Measurements from ENCODE around the gene IBA57.

DNA sequence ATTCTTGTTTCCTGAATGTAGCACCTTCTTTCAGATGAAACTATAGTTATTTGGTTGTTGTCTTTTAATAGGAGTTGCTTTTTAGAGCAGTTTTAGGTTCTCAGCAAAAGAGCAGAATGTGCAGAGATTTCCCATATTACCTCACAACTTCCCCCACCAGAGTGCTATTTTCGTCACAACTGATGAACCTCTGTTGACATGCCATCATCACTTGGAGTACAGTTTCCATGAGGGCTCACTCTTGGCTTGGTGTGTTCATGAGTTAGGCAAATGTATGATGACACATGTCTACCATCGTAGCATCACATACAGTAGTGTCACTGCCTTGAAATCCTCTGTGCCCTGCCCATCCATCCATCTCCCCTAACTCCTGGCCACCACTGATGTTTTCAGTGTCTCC lies 3.7 kb downstream of the IBA57 start:
- TF ChIP-seq GABPA (IDR thresholded peaks at IDR 0.05; ENCODE audit: low read depth) (no peak), TAF1 (IDR thresholded peaks at IDR 0.05; ENCODE audit: borderline replicate concordance, low read depth, low read length) (no peak), POLR2AphosphoS5 (IDR thresholded peaks at IDR 0.05; ENCODE audit: low read depth, low read length) (no peak), RXRA (IDR thresholded peaks at IDR 0.05; ENCODE audit: borderline replicate concordance, low read depth) (no peak), YY1 (IDR thresholded peaks at IDR 0.05; ENCODE audit: low read depth) (no peak), SIN3A (IDR thresholded peaks at IDR 0.05; ENCODE audit: borderline replicate concordance, low read depth, low read length) (no peak)
- TF ChIP-seq, protein P1, sequence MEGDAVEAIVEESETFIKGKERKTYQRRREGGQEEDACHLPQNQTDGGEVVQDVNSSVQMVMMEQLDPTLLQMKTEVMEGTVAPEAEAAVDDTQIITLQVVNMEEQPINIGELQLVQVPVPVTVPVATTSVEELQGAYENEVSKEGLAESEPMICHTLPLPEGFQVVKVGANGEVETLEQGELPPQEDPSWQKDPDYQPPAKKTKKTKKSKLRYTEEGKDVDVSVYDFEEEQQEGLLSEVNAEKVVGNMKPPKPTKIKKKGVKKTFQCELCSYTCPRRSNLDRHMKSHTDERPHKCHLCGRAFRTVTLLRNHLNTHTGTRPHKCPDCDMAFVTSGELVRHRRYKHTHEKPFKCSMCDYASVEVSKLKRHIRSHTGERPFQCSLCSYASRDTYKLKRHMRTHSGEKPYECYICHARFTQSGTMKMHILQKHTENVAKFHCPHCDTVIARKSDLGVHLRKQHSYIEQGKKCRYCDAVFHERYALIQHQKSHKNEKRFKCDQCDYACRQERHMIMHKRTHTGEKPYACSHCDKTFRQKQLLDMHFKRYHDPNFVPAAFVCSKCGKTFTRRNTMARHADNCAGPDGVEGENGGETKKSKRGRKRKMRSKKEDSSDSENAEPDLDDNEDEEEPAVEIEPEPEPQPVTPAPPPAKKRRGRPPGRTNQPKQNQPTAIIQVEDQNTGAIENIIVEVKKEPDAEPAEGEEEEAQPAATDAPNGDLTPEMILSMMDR (IDR thresholded peaks at IDR 0.05): no peak
